ENCODE measurements around the gene RBM14.
"Not testable (repeated sequence)": the region's sequence is repeated elsewhere in the genome, so short reads cannot be mapped to it uniquely, and the experiment has no call there.

The RBM14 gene, protein sequence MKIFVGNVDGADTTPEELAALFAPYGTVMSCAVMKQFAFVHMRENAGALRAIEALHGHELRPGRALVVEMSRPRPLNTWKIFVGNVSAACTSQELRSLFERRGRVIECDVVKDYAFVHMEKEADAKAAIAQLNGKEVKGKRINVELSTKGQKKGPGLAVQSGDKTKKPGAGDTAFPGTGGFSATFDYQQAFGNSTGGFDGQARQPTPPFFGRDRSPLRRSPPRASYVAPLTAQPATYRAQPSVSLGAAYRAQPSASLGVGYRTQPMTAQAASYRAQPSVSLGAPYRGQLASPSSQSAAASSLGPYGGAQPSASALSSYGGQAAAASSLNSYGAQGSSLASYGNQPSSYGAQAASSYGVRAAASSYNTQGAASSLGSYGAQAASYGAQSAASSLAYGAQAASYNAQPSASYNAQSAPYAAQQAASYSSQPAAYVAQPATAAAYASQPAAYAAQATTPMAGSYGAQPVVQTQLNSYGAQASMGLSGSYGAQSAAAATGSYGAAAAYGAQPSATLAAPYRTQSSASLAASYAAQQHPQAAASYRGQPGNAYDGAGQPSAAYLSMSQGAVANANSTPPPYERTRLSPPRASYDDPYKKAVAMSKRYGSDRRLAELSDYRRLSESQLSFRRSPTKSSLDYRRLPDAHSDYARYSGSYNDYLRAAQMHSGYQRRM

GRCh38 chr11:66616379-66617154, at the start of gene RBM14:
RBM14 (plus strand) TSS chr11:66616630; CDS start chr11:66616721, 91 bp downstream.
- peak; percentile 99 for DNase-seq (ENCODE audit: low spot score)

DNA sequence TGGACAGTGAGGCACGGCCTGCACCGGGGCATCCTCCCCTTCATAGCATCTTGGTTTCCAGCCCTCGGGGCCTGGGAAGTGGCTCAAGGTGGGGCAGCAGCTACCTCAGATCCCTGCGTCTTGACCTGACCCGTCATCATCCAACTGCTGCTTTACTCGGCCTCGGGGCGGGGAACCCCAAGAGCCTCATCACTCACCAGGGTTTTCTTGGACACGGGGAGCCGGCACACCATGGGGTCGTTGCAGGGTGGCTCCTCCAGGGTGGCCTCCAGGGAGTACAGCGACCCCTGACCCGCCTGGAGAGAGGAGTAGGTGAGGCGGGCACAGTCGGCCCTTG, 48.7 kb upstream of the RBM14 start:
- DNase-seq (ENCODE audit: low spot score) = no peak

- peak; percentile 95 for DNase-seq (ENCODE audit: low spot score)
Observed at GRCh38 chr11:66568124-66568916, 48.1 kb upstream of the RBM14 start, which contains the start of gene CTSF. CTSF (minus strand) TSS chr11:66568606; CDS start chr11:66568486, 120 bp downstream.

DNA sequence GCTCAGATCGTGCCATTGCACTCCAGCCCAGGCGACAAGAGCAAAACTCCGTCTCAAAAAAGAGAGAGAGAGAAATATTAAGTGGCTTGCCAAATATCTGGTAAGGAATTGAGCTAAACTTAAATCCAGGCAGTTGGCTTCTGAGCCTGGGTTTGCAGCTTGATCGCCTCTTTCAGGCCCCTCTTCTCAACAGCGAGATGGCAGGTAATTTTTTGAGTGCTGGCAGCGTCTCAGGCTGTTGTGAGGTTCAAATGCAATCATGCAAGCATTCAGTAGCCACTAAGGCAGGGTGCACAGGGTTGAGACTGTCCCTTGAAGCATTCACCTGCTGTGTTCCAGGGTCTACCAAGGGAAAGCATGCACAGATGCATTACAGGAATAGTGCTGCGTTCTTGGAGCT, 47.4 kb upstream of the RBM14 start:
- no peak for DNase-seq (ENCODE audit: low spot score)

- no peak for DNase-seq (ENCODE audit: low spot score)
Observed at GRCh38 chr11:66570079-66570849, 46.2 kb upstream of the RBM14 start.

GRCh38 chr11:66570850-66571180, 45.6 kb upstream of the RBM14 start:
- no peak for DNase-seq (ENCODE audit: low spot score)

DNA sequence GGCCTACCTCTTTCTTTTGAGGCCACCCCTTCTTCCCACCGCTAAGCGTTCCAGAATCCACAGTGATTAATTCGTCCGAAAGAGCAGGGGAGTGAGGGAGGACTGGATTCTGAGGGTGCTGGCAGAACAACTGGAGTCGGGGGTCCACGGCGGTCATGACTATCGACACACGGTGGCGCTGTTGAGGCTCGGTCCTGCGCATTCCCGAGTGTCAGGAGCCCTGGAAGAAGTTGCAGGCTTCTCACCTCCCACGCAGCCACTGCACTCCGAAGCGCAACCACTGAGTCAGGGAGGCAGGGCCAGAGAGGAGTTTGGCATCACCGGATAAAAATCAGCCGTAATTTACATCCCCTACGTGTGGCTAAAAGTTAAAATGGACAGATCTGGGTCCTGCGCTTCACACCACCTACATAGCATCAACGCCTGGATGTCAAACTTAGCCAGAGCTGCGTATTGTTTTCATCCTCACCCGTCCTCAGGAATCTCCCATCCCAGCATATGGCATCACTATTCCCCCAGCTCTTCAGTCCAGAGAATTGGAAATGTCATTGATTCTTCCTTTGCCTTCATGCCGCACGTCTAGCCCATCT, 37.3 kb upstream of the RBM14 start:
- peak; percentile 82 for DNase-seq (ENCODE audit: low spot score)

DNA sequence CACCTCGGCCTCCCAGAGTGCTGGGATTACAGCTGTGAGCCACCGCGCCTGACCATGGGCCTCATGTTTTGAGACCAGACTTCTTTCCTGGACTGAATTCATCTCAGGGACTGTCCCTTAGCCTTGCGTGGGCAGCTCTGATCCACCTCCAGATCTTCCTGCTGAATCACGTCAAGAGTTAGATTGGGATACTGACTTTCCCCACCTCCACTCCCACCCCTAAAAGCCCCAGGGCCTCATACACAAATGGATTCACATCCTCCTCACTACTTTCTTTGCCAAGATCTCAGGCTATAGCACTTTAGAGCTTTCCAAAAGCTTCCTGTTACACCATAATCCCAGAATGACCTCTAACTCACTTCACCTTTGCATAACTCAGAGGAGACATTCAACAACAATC, 35.6 kb upstream of the RBM14 start:
- DNase-seq (ENCODE audit: low spot score) = no peak

- no peak for DNase-seq (ENCODE audit: low spot score)
Observed at GRCh38 chr11:66581261-66581660, 35.2 kb upstream of the RBM14 start.

DNA sequence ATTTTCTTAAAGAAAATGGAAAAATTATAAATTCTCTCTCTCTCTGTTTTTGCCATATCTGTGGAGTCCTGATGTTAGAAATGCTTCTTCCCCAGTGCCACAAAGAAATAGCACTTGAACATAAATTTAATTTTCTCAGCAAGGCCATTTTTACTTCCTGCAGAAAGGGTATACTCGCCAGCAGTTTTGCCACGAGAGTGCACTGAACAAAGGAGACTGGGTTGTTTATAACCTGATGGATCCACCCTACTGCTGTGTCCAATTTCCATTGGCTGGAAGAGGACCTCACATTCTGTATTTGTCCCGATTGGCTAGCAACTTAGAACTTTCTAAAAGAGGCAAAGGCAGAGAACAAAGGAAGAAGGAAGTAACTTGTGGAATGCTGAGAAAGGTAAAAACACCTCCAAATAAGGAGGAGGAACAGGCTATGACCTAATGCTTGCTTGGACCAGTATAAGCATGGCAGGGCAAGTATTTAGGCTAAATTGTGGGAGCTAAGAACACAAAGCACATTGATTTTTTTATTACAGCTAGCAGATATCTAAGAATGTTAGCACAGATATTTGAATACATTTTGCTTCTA, 33.8 kb upstream of the RBM14 start:
- not testable (repeated sequence) for DNase-seq (ENCODE audit: low spot score)

DNA sequence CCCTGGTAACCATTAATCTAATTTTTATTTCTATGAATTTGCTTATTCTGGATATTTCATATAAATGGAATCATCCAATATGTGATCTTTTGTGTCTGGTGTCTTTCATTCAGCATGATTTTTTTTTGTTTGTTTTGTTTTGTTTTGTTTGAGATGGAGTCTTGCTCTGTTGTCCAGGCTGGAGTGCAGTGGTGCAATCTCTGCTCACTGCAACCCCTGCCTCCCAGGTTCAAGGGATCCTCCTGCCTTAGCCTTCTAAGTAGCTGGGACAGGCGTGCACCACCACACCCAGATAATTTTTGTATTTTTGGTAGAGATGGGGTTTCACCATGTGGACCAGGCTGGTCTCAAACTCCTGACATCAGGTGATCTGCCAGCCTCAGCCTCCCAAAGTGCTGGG, 31.0 kb upstream of the RBM14 start:
- DNase-seq (ENCODE audit: low spot score) = not testable (repeated sequence)

DNA sequence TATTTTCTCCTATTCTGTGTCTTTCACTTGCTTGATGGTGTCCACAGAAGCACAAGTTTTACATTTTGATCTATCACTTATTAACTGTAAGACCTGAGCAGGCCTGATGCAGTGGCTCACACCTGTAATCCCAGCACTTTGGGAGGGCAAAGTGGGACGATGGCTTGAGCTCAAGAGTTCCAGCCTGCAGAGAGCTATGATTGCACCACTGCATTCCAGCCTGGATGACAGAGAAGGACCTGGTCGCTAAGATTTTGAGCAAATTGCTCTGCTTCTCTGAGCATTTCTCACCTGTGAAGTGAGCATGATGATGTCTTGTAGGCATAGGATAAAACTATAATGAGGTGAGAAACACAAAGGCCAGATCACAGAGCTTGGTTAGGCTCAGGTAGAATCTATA, 30.3 kb upstream of the RBM14 start:
- no peak for DNase-seq (ENCODE audit: low spot score)

GRCh38 chr11:66589315-66589714, 27.1 kb upstream of the RBM14 start:
- not testable (repeated sequence) for DNase-seq (ENCODE audit: low spot score)

DNA sequence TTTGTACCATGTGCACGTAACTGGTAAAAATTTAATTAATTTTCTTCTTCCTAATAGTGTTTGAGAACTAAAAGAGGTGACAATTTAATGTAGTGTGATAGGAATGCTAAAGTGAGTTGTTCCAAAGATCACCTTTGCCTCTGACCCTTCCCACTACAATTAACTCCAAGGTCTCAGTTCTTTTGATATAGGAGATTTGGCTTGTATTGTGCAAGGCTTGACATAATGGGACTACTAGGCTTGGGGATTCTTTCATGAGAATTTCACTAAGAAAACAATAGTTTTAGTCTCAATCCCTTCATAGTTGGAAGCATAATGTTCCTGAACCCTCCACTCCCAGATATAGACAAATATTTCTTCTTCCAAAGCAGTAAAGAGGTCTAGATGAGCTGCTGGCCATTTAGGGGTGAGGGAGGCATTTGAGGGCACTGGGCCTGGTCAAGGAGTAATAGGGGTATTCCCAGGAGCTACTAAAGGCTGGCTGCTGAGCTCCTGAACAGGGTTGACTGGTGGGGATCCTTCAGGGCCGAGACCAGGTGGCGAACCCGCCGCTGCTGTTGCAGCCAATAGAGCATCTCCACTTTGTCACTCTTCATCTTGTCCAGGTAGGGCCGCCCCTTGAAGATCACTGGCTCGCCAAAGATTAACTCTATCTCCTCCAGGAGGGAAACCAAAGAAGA, 26.3 kb upstream of the RBM14 start:
- DNase-seq (ENCODE audit: low spot score) = no peak

DNA sequence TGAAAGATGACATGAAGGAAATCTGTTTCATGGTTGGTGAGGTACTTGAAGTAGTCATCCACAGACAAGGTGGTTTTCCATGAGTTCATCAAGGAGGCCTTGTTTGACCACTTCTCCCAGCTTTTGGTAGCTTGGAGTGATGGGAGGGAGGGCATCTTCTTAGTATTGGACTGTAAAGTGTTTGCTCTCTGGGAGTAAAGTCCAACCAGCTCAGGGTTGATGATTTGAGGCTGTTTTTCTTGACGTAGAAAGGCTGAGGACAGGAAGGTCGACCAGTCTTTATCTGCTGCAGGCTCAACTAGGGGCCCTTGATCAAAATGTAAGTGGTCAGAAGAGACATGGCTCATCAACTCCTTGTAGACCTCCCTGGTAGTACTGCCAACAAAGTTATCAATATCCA, 25.3 kb upstream of the RBM14 start:
- no peak for DNase-seq (ENCODE audit: low spot score)

GRCh38 chr11:66592457-66593302, 23.8 kb upstream of the RBM14 start, which contains the start of the genes CCDC87 and CCS:
CCDC87 (minus strand) TSS chr11:66593063; CDS start chr11:66593015, 48 bp downstream.
CCS (plus strand) TSS chr11:66593185; CDS start chr11:66593262, 77 bp downstream.
- DNase-seq (ENCODE audit: low spot score) = peak; percentile 97

- DNase-seq (ENCODE audit: low spot score) = no peak
Observed at GRCh38 chr11:66593303-66593635, 23.2 kb upstream of the RBM14 start.

DNA sequence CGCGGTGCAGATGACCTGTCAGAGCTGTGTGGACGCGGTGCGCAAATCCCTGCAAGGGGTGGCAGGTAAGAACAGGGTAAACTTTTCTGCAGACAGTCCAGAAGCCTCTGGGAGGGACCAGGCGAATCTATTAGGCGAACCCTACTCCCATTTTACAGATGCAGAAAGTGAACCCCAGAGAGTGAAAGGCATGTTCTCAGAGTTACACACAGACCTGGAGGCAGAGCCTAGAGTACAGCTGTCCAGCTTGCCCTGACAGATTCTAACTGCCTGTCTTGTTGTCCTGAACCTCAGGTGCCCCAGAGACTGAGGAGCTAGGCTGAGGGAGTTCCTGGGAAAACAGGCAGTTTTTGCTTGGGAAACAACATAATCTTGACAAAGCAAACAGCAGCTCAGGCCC, 22.8 kb upstream of the RBM14 start:
- no peak for DNase-seq (ENCODE audit: low spot score)

Data from Ammon's horn (tissue), 1 donor.